SK-N-SH (cell line): ENCODE measurements around the gene CHRM5. TPM values are rescaled to one million over a fixed set of nuclear protein-coding genes. Genes with fewer than 3 reads are reported as not detected.

ENCODE experiments used
- CTCF ChIA-PET: fragments of 300-600, 350-600 bp; formaldehyde crosslinking; extraction: SDS; loops from one replicate; lab custom pipeline; 2021; lab: Yijun Ruan, JAX
- POLR2A ChIA-PET: fragments of 350-600 bp; sonication (Branson Sonifier 250); formaldehyde crosslinking; extraction: SDS; loops from one replicate; lab custom pipeline; 2020; ENCODE audit warnings: antibody characterized with exemption, inconsistent platforms; lab: Yijun Ruan, JAX
- DNase-seq: peaks from one replicate; pipeline ENCODE4 v3.0.0; 2012
- H2AFZ ChIP-seq: fragments of 200-600 bp; sonication (generic); 2 replicates; pipeline ENCODE4 v1.8.1; 2016; ENCODE audit warnings: antibody characterized with exemption, mild to moderate bottlenecking, low read depth
- H3F3A ChIP-seq: fragments of 200-600 bp; sonication (generic); replicated peaks from 2 replicates; pipeline ENCODE3; 2016; ENCODE audit warnings: antibody characterized with exemption, mild to moderate bottlenecking; ENCODE audit not compliant: insufficient read depth
- H3K27ac ChIP-seq, 2 experiments: fragments of 200-500 bp in 1 of 2; fragments of 200-600 bp in 1 of 2; sonication (Bioruptor generic) in 1 of 2; sonication (generic), shearing (Covaris generic) in 1 of 2; 2 replicates each; pipeline versions ENCODE4 v1.5.1 to v1.6.1; 2014 to 2016; ENCODE audit warnings: low read depth in 2 of 2, inconsistent platforms in 1 of 2, low read length in 1 of 2, mild to moderate bottlenecking in 1 of 2, mixed read lengths in 1 of 2
- H3K27me3 ChIP-seq: fragments of 200-600 bp; sonication (generic), shearing (Covaris generic); 2 replicates; pipeline ENCODE4 v1.6.1; 2016; ENCODE audit warnings: mixed run types; ENCODE audit not compliant: insufficient read depth
- H3K36me3 ChIP-seq, 2 experiments: fragments of 200-500 bp in 1 of 2; fragments of 200-600 bp in 1 of 2; sonication (Bioruptor generic) in 1 of 2; sonication (generic) in 1 of 2; replicated peaks in 1 of 2; 2 replicates each; pipeline versions ENCODE3 to v1.5.1; 2014 to 2016; ENCODE audit warnings: low read length in 1 of 2, mild to moderate bottlenecking in 1 of 2; ENCODE audit not compliant: insufficient read depth in 2 of 2, control insufficient read depth in 1 of 2
- H3K4me1 ChIP-seq, 2 experiments: fragments of 200-500 bp in 1 of 2; fragments of 200-600 bp in 1 of 2; sonication (Bioruptor generic) in 1 of 2; sonication (generic), shearing (Covaris generic) in 1 of 2; 2 replicates each; pipeline versions ENCODE4 v1.5.1 to v1.6.1; 2014 to 2016; ENCODE audit warnings: low read depth in 1 of 2, low read length in 1 of 2, mixed run types in 1 of 2; ENCODE audit not compliant: insufficient read depth in 2 of 2, control insufficient read depth in 1 of 2
- H3K4me2 ChIP-seq: fragments of 200-600 bp; sonication (generic), shearing (Covaris generic); 2 replicates; pipeline ENCODE4 v1.6.1; 2017; ENCODE audit warnings: mixed run types
- H3K4me3 ChIP-seq, 2 experiments: fragments of 200-500 bp in 1 of 2; fragments of 200-600 bp in 1 of 2; sonication (Bioruptor generic) in 1 of 2; sonication (generic), shearing (Covaris generic) in 1 of 2; 2 replicates each; pipeline versions ENCODE4 v1.5.1 to v1.8.1; 2014 to 2016; ENCODE audit warnings: low read depth in 2 of 2, inconsistent platforms in 1 of 2, low read length in 1 of 2, mild to moderate bottlenecking in 1 of 2, mixed read lengths in 1 of 2, moderate library complexity in 1 of 2
- H3K79me2 ChIP-seq: fragments of 200-600 bp; sonication (generic); 2 replicates; pipeline ENCODE4 v1.8.1; 2017; ENCODE audit warnings: mild to moderate bottlenecking; ENCODE audit not compliant: insufficient read depth
- H3K9ac ChIP-seq: fragments of 200-600 bp; sonication (generic); 2 replicates; pipeline ENCODE4 v1.6.1; 2017; ENCODE audit warnings: mixed run types
- H3K9me2 ChIP-seq: fragments of 200-600 bp; sonication (generic); 2 replicates; pipeline ENCODE4 v1.6.1; 2017; ENCODE audit warnings: mixed run types
- H3K9me3 ChIP-seq: fragments of 200-600 bp; sonication (generic); 2 replicates; pipeline ENCODE4 v1.6.1; 2017; ENCODE audit warnings: mixed run types, mild to moderate bottlenecking, moderate library complexity
- H4K20me1 ChIP-seq: fragments of 200-600 bp; sonication (generic); 2 replicates; pipeline ENCODE4 v1.6.1; 2017; ENCODE audit warnings: mild to moderate bottlenecking, mixed run types; ENCODE audit not compliant: insufficient read depth
- EP300 ChIP-seq, 2 experiments: IDR thresholded peaks; 2 replicates each; pipeline versions ENCODE4 v1.4.0 to v1.6.1; 2012; ENCODE audit warnings: borderline replicate concordance in 1 of 2, low read depth in 1 of 2, low read length in 1 of 2
- FOXM1 ChIP-seq: IDR thresholded peaks from 2 replicates; pipeline ENCODE4 v1.4.0; 2012; ENCODE audit warnings: low read depth, mild to moderate bottlenecking
- GABPA ChIP-seq: IDR thresholded peaks from 2 replicates; pipeline ENCODE4 v1.4.0; 2012; ENCODE audit warnings: low read depth, mild to moderate bottlenecking
- NFIC ChIP-seq: IDR thresholded peaks from 2 replicates; pipeline ENCODE4 v1.4.0; 2012; ENCODE audit warnings: borderline replicate concordance
- PBX3 ChIP-seq: IDR thresholded peaks from 2 replicates; pipeline ENCODE4; 2012
- RFX5 ChIP-seq: IDR thresholded peaks from 2 replicates; pipeline ENCODE4 v1.6.1; 2012; ENCODE audit warnings: mild to moderate bottlenecking, improper control_type of control experiment, low read length
- RXRA ChIP-seq: IDR thresholded peaks from 2 replicates; pipeline ENCODE4 v1.4.0; 2012; ENCODE audit warnings: low read depth, mild to moderate bottlenecking, borderline replicate concordance
- SMC3 ChIP-seq: IDR thresholded peaks from 2 replicates; pipeline ENCODE4 v1.6.1; 2012; ENCODE audit warnings: low read depth, low read length, improper control_type of control experiment
- TAF1 ChIP-seq: IDR thresholded peaks from 2 replicates; pipeline ENCODE4 v1.6.1; 2012; ENCODE audit warnings: low read depth, mild to moderate bottlenecking, low read length, moderate library complexity, borderline replicate concordance
- TCF12 ChIP-seq: IDR thresholded peaks from 2 replicates; pipeline ENCODE4 v1.4.0; 2012
- TEAD4 ChIP-seq: IDR thresholded peaks from 2 replicates; pipeline ENCODE4 v1.4.0; 2012; ENCODE audit warnings: mild to moderate bottlenecking, borderline replicate concordance; ENCODE audit not compliant: insufficient read depth
- WGBS: methylation state at CpG from one replicate; pipeline ENCODE4 v1.1.6; 2017; ENCODE audit warnings: low lambda C conversion rate; 5-methylcytosine and 5-hydroxymethylcytosine counted together
- polyA plus RNA-seq, 3 experiments: library from polyadenylated mRNA; depleted of rRNA; stranded (reverse); fragments of >200 nt; gene quantifications; 2 replicates each; pipeline ENCODE4 v1.2.3, GENCODE V29; 2012
- TF ChIP-seq, protein P1 (sequence below): IDR thresholded peaks from 2 replicates; pipeline ENCODE4 v1.4.0; 2012; ENCODE audit warnings: low read depth, borderline replicate concordance
- TF ChIP-seq, protein P2 (sequence below): fragments of 150-350 bp; IDR thresholded peaks from 2 replicates; pipeline ENCODE4 v1.6.1; 2017; ENCODE audit warnings: antibody characterized with exemption, low read length, low read depth, borderline replicate concordance
- TF ChIP-seq, protein P3 (sequence below): IDR thresholded peaks from 2 replicates; pipeline ENCODE4 v1.4.0; 2012; ENCODE audit warnings: low read depth, borderline replicate concordance

The CHRM5 gene
- polyA plus RNA-seq, 1 of the 3 experiments (the other 2 are of a cell fraction), result 0.03 TPM

GRCh38 chr15:34012461-34013028 is 44.2 kb downstream of the CHRM5 start:
- ChIA-PET POLR2A (no interaction called here), CTCF (interaction anchor here (1.0 to 1.6 kb wide), 3 partner anchors 19 to 49 kb away, joined by 3 to 4 read pairs (median 3); no protein-coding TSS in a partner anchor)
- no peaks in the 10 kb centered on the region for H3K4me1 ChIP-seq
- H3K27me3 ChIP-seq, result no peaks in the 10 kb centered on the region
- no peak overlapping the region for H3K4me2 ChIP-seq
- no peak for DNase-seq
- H2AFZ ChIP-seq, result no peak overlapping the region
- H3K9me2 ChIP-seq, result 0 out of 2 replicates have a peak, but pooled peaks cover 4% of the 10 kb centered on the region
- no peak overlapping the region for H3K27ac ChIP-seq
- no peaks in the 10 kb centered on the region for H4K20me1 ChIP-seq
- no peak overlapping the region for H3K4me3 ChIP-seq
- no peak overlapping the region for H3K9ac ChIP-seq
- TF ChIP-seq FOXM1, result no peak
- TF ChIP-seq EP300 (IDR thresholded peaks at IDR 0.05; ENCODE audit: borderline replicate concordance in 1 of 2, low read depth in 1 of 2, low read length in 1 of 2), result no peak
- TF ChIP-seq PBX3, result no peak
- TF ChIP-seq, protein P1, sequence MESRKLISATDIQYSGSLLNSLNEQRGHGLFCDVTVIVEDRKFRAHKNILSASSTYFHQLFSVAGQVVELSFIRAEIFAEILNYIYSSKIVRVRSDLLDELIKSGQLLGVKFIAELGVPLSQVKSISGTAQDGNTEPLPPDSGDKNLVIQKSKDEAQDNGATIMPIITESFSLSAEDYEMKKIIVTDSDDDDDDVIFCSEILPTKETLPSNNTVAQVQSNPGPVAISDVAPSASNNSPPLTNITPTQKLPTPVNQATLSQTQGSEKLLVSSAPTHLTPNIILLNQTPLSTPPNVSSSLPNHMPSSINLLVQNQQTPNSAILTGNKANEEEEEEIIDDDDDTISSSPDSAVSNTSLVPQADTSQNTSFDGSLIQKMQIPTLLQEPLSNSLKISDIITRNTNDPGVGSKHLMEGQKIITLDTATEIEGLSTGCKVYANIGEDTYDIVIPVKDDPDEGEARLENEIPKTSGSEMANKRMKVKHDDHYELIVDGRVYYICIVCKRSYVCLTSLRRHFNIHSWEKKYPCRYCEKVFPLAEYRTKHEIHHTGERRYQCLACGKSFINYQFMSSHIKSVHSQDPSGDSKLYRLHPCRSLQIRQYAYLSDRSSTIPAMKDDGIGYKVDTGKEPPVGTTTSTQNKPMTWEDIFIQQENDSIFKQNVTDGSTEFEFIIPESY, result no peak
- no peak for TF ChIP-seq TEAD4
- TF ChIP-seq TCF12, result no peak
- TF ChIP-seq GABPA, result no peak
- TF ChIP-seq RXRA, result no peak
- TF ChIP-seq, protein P2, sequence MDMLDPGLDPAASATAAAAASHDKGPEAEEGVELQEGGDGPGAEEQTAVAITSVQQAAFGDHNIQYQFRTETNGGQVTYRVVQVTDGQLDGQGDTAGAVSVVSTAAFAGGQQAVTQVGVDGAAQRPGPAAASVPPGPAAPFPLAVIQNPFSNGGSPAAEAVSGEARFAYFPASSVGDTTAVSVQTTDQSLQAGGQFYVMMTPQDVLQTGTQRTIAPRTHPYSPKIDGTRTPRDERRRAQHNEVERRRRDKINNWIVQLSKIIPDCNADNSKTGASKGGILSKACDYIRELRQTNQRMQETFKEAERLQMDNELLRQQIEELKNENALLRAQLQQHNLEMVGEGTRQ, result no peak
- TF ChIP-seq SMC3, result no peak
- TF ChIP-seq, protein P3, sequence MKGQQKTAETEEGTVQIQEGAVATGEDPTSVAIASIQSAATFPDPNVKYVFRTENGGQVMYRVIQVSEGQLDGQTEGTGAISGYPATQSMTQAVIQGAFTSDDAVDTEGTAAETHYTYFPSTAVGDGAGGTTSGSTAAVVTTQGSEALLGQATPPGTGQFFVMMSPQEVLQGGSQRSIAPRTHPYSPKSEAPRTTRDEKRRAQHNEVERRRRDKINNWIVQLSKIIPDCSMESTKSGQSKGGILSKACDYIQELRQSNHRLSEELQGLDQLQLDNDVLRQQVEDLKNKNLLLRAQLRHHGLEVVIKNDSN, result no peak
- TF ChIP-seq NFIC, result no peak
- no peaks in the 10 kb centered on the region for H3F3A ChIP-seq
- WGBS, result 84% methylated on average over 4 of the region's 4 CpGs
- H3K36me3 ChIP-seq, result no peaks in the 10 kb centered on the region
- H3K9me3 ChIP-seq, result no peaks in the 10 kb centered on the region
- no peaks in the 10 kb centered on the region for H3K79me2 ChIP-seq

GRCh38 chr15:34013746-34014145 is 45.4 kb downstream of the CHRM5 start:
- H3K4me3 ChIP-seq, result no peak overlapping the region
- no peak overlapping the region for H3K27ac ChIP-seq
- H2AFZ ChIP-seq, result no peak overlapping the region
- H3K36me3 ChIP-seq, result no peaks in the 10 kb centered on the region
- H3K4me1 ChIP-seq, result no peaks in the 10 kb centered on the region
- no peak overlapping the region for H3K4me2 ChIP-seq
- no peak overlapping the region for H3K9ac ChIP-seq
- no peaks in the 10 kb centered on the region for H3F3A ChIP-seq
- H4K20me1 ChIP-seq, result no peaks in the 10 kb centered on the region
- no peaks in the 10 kb centered on the region for H3K27me3 ChIP-seq
- no peak for DNase-seq
- WGBS, result 96% methylated on average over 9 of the region's 9 CpGs
- TF ChIP-seq TAF1, result no peak
- no peak for TF ChIP-seq RFX5
- POLR2A ChIA-PET, result no interaction called here
- 0 out of 2 replicates have a peak, but pooled peaks cover 4% of the 10 kb centered on the region for H3K9me2 ChIP-seq
- no peaks in the 10 kb centered on the region for H3K9me3 ChIP-seq
- H3K79me2 ChIP-seq, result no peaks in the 10 kb centered on the region
- CTCF ChIA-PET, result no interaction called here
